OCI-M2 (cell line): ENCODE measurements around the gene CCN6.

Experiments
- DNase-seq: peaks from one replicate; lab custom pipeline; 2025; ENCODE audit not compliant: unreplicated experiment; lab: John Stamatoyannopoulos, UW

CCN6 gene

DNA sequence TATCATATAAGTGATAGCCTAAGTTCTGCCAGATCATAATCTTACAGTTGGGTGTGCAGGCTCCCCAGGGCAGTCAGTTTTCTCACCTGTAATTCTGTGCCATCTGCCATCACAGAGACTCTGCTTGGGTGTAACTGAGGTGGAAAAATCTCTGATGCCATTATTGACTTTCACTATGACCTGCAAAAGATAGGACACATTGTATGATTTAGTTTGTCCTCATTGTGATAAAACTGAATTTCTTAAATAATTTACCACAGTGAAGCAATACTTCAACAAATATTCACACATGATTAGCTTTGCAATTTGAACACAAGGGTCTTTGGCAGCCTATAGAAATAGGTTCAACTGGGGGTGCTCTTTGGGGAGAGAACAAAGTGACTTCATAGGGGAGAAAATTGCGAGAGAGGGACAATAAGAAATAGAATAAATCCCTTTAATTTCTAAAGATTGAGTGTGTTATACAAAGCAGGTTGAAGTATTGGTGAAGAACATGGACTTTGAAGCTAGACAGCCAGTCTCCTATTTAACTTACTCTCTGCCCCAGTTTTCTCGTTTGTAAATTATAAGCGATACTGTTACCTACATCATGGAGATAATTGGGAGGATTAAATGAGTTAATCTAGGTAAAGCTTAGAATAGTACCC is 60.8 kb downstream of the CCN6 start:
- no peak for DNase-seq

DNA sequence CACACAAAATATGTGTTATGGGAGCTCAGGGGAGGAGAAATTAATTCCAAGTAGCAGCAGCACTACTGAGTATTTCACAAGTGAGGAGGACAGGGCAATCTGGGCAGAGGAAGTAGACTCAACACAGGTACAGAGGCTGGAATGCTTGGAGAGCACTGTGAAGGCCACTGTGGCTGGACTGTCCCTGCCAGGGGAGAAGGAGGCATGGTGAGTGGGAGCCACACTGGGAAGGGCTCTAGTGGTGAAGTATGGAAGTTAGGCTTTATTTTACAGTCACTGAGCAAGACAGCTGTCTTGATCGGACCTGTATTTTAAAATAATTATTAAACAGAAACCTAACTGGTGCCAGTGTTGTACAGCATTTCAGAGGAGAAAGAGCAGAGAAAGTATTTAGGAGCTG is 62.3 kb downstream of the CCN6 start:
- no peak for DNase-seq

DNA sequence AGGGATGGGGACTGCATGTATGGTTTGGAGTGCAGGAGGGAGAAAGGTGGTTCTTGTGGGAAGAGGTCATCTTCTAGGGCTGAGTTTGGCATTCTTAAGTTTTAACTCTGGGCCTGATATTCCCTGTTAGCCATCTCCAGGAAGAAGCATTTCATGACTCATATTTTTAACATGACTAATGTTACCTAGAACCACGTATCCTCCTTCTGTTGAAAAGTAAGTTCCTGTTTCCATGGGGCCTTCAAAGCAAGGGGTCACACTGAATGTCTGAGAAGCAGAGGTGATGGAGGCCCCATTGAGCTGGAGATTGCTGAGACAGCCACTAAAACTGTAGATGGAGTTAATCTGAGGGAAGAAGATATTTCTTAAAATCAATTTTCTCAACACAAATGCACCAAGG is 63.6 kb downstream of the CCN6 start:
- DNase-seq, result no peak

DNA sequence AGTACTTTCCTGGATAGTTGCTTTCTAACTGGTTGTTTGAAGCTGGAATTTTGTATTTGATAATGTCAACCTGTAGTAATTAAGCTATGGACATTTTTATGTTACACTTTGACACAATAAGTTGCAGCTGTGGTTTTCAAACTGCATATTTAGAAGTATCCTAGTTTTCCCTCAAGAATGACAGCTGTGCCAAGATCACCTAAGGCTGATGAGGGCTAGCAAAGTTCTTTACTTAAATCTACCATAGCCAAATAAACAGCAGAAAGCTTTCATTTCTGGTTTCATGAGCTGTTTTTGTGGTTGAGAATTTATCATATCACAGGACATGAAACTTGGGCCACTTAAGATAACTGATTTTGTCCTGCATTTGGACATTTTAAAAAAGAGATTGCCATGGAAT is 64.1 kb downstream of the CCN6 start:
- no peak for DNase-seq
